Peyer's patch (tissue), 4 donors: ENCODE results near the gene C9orf152.

Experiments
- CTCF ChIP-seq, 6 experiments: fragments of 450-650 bp in 4 of 6; fragments of 200-600 bp in 2 of 6; sonication (generic) in 1 of 6; IDR thresholded peaks; one replicate each; pipeline ENCODE4 v1.5.1; 2017 to 2019; ENCODE audit warnings: antibody characterized with exemption in 6 of 6, mild to moderate bottlenecking in 3 of 6, moderate library complexity in 1 of 6
- POLR2A ChIP-seq, 2 donors: fragments of 450-650 bp; IDR thresholded peaks; one replicate each; pipeline ENCODE4 v1.5.1; 2017; ENCODE audit warnings: antibody characterized with exemption in 2 of 2, mild to moderate bottlenecking in 2 of 2, moderate library complexity in 2 of 2

- TF ChIP-seq POLR2A (IDR thresholded peaks at IDR 0.05) = no peak
- no peak for TF ChIP-seq CTCF (IDR thresholded peaks at IDR 0.05)
Measured at GRCh38 chr9:110155751-110156150, 52.2 kb downstream of the C9orf152 start.
